LoVo (cell line): ENCODE data around the gene ELN.

ENCODE experiments used
- DNase-seq: peaks from one replicate; pipeline ENCODE4 v3.0.0-alpha.2; 2016; ENCODE audit warnings: low spot score

Gene ELN

DNA sequence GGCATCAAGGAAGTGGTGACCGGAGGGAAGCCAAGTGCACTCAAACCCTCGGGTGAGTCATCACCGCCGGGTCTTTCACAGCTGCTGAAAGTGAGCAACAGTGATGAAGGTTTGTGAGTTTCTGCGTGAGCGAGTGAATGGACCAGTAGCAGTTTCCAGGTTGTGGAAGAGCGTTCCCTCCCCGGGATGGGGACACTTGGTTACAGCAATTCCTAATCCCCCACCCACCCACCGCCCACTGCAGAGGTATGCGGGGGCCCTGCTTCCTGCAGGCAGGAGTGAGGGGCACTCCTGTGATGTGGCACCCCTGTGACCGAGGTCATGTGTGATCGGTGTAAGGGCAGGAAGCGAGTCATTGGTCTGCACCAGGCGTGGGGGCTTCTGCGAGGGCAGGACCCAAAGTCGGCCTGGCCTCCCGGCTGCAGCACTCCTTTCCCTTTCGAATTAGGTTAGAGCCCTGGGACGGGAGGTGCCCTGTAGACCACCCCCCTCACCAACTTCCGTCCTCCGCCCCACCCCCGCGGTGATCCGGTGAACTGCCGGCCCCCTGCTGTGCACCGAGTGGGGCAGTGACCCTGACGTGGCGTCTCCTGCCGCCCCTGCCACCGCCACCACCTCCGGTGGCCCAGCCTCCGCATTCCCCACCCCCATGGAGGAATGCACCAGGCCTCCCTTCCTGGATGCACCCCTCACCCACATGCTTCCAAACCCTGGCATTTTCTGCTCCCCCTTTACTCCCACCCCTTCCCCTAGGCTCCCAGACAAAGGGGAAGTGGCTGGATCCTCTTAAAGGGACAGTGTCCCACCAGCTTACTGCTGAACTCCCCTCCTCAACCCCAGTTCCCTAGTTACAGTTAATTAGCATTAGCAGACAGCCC lies 66.5 kb downstream of the ELN start:
- DNase-seq, result peak; percentile 15

DNA sequence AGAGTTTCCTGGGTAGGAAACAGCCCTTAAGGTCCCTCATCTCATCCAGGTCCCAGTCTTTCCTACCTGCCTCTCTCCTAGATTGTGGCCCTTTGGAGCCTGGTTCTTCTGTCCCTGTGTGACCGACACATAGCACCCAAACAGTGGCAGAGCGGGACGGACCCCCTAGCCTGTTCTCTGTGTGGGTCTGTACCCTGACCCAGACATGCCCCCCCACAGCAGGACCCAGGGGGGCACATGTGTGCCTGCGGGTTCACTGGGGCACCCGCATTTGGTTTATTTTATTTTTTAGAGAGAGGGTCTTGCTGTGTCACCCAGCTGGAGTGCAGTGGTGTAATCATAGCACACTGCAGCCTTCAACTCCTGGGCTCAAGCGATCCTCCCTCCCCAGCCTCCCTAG lies 67.2 kb downstream of the ELN start:
- no peak for DNase-seq

DNA sequence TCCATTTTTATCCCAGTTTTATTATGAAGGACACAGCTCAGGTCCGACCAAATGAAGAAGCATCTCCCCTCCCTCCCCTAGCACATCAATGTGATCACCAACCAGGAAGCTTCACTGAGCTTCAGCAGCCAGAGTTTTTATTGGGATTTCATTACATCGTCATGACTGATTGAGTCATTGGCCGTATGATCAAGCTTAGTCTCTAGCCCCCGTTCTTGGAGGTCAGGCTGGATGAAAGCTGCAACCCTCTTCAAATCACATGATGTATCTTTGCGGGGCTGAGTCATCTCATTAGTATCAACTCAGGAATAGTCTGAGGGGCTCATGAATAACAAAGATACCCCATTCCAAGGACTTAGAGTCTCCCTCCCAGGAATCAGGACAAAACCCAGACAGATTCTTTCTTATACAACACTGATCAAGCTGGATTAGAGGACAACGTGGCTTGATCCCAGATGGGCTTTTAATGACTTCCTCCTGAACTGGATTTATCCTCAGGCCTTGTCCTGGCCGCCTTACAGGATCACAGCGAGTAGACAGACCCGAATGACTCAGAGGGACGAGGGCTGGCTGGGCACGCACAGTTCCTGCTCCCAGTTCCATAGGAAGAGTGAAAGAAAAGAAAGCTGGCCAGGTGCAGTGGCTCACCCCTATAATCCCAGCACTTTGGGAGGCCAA lies 70.1 kb downstream of the ELN start:
- peak; percentile 48 for DNase-seq

DNA sequence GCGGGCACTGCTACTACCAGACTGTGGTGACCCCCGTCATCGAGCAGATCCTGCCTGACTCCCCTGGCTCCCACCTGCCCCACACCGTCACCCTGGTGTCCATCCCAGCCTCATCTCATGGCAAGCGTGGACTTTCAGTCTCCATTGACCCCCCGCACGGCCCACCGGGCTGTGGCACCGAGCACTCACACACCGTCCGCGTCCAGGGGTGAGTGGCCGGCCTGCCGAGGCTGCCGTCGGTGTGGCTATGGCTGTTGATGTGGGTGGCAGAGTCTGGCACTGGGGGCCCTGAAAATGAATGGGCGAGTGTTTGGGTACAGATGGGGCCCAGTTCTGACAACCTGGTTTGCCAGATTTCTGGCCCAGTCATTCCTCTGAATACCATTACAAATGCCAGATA lies 71.1 kb downstream of the ELN start:
- DNase-seq, result no peak

DNA sequence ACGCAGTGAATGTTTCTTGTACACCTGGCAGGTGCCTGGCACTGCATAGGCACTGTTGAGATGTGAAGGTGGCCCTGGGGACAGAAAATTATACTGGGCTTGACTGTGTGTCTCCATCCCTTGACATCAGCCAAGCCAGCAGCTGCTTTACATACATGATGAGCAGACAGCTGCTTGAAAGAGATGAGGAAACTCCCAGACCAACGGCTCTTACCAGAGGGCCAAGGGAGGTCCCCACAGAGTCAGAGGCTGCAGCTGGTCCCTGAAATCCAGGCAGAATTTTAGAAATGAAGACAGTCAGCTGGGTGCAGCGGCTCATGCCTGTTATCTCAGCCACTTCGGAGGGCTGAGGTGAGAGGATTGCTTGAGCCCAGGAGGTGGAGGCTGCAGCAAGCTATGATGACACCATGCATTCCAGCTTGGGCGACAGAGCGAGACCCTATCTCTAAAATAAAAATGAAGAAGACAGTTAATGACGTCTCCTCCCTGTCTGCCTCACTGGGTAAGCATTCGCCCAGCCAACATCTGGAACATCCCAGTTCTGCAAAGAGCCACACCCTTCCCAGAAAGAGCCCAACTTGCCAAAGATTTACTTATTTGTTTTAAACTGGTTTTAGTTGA lies 73.2 kb downstream of the ELN start:
- DNase-seq, result no peak

DNA sequence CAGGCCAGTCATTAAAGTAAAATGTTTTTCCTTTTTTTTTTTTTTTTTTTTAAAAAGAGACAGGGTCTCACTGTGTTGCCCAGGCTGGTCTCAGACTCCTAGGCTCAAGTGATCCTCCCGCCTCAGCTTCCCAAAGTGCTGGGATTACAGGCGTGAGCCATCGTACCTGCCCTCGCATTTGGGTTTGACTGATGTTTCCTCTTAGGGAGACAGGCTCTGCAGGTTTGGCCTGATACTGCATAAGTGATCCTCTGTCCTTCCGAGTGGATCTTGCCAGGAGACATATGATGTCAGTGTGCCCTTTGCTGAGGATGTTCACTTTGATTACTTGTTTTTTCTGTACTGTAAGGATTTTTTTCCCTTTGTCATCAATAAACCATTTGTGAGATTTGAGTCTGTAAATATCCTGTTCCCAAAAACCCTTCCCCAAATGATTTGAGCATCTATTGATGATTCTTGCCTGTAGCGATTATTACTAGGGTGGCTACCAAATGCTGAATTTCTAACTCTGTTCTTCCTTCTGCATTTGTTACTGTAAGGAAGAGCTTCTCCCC lies 75.3 kb downstream of the ELN start:
- no peak for DNase-seq

DNA sequence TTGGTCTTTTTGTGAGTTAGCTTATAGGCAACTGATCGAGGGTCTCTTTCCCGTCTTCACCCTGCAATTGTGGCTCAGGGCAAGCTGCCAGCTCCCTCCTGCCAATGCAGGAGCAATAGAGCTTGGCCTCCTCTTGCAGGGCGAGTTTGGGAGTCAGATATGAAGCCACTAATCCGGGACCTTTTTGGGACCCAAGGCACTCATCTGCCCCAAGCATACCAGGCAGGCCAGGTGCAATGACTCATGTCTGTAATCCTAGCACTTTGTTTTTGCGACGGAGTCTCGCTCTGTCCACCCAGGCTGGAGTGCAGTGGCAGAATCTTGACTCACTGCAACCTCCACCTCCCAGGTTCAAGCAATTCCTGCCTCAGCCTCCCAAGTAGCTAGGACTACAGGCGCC lies 76.7 kb downstream of the ELN start:
- peak; percentile 9 for DNase-seq

DNA sequence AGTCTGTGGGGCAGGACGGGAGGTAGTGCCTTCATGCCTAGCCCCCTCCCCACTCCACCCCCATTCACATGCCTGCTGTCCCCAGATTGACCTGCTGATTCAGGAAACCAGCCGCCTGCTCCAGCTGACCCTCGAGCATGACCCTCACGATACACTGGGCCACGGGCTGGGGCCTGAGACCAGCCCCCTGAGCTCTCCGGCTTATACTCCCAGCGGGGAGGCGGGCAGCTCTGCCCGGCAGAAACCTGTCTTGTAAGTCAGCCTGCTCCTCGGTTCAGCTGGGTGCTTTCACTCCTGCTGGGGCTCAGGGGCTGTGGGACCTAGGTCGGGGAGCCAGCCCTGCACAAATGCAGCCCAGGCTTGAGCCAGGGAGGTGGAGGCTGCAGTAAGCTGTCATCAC lies 78.0 kb downstream of the ELN start:
- no peak for DNase-seq

DNA sequence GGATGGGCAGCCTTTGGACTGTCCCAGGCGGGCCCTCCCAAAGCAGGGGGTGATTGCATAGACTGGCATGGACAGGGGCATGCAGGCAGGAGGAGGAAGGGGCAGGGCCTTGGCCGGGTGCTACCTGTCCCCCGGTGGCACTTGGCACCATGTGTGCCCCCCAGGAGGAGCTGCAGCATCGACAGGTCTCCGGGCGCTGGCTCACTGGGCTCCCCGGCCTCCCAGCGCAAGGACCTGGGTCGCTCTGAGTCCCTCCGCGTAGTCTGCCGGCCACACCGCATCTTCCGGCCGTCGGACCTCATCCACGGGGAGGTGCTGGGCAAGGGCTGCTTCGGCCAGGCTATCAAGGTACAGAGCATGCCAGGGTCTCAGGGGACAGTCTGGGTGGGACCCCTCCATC lies 78.9 kb downstream of the ELN start:
- DNase-seq, result no peak

DNA sequence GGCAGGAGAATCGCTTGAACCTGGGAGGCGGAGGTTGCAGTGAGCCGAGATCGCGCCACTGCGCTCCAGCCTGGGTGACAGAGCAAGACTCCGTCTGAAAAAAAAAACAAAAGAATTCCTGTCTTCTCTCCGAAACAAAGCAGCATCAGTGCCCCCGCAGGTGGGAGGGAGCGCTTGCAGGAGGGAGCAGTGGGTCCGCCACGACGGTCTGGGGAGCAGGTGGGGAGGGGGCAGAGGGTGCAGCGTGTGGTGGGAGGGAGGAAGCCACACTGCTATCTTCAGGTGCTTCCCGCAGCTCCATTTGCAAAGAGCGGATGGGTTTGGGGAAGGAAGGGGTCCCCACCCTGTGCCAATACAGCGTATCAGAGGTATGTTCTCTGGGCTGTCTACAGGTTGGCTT lies 87.4 kb downstream of the ELN start:
- no peak for DNase-seq

DNA sequence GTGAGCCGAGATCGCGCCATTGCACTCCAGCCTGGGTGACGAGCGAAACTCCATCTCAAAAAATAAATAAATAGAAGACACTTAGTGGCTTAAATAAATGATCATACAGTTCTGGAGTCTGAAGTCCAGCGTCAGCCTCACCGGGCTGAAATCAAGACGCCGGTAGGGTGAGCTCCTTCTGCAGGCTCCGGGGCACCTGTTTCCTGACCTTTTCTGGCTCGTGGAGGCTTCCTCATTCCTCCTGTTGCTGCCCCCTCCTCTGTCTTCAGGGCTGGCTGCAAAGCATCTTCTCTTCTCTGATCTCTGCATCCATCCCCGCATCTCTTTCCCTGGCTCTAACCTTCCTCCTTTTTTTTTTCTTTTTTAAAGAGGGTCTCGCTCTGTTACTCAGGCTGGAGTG lies 88.4 kb downstream of the ELN start:
- DNase-seq, result no peak
